NCI-H187 (cell line): ENCODE results near the gene MLH1.
A peak's percentile ranks its signal among the peaks of the same experiment; 100 is the strongest.
"Not testable (repeated sequence)": the region's sequence is repeated elsewhere in the genome, so short reads cannot be mapped to it uniquely, and the experiment has no call there.

ENCODE experiments used
- DNase-seq, 2 experiments: peaks; one replicate each; lab custom pipeline; 2025; lab: John Stamatoyannopoulos, UW

The MLH1 gene

DNA sequence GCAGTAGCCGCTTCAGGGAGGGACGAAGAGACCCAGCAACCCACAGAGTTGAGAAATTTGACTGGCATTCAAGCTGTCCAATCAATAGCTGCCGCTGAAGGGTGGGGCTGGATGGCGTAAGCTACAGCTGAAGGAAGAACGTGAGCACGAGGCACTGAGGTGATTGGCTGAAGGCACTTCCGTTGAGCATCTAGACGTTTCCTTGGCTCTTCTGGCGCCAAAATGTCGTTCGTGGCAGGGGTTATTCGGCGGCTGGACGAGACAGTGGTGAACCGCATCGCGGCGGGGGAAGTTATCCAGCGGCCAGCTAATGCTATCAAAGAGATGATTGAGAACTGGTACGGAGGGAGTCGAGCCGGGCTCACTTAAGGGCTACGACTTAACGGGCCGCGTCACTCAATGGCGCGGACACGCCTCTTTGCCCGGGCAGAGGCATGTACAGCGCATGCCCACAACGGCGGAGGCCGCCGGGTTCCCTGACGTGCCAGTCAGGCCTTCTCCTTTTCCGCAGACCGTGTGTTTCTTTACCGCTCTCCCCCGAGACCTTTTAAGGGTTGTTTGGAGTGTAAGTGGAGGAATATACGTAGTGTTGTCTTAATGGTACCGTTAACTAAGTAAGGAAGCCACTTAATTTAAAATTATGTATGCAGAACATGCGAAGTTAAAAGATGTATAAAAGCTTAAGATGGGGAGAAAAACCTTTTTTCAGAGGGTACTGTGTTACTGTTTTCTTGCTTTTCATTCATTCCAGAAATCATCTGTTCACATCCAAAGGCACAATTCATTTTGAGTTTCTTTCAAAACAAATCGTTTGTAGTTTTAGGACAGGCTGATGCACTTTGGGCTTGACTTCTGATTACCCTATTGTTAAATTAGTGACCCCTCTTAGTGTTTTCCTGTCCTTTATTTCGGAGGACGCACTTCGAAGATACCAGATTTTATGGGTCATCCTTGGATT lies at the start of gene MLH1:
Gene MLH1 (plus strand): TSS at position 193 of the 958 bp plus-strand sequence. CDS start 30 bp downstream, at position 223.
- no peak for DNase-seq

- no peak for DNase-seq
These were observed 49.7 kb upstream of the MLH1 start for GRCh38 chr3:36943601-36944000.

GRCh38 chr3:36944012-36944640 lies 49.2 kb upstream of the MLH1 start:
- peak in 1 of 2 experiments; percentile 12 for DNase-seq

- DNase-seq: no peak
These were observed 48.6 kb upstream of the MLH1 start, which contains the start of gene TRANK1 for GRCh38 chr3:36944641-36945270. Gene TRANK1 (minus strand): TSS chr3:36945054. CDS start chr3:36944809, 245 bp downstream.

- DNase-seq: no peak
These were observed 47.9 kb upstream of the MLH1 start for GRCh38 chr3:36945333-36945980.

DNA sequence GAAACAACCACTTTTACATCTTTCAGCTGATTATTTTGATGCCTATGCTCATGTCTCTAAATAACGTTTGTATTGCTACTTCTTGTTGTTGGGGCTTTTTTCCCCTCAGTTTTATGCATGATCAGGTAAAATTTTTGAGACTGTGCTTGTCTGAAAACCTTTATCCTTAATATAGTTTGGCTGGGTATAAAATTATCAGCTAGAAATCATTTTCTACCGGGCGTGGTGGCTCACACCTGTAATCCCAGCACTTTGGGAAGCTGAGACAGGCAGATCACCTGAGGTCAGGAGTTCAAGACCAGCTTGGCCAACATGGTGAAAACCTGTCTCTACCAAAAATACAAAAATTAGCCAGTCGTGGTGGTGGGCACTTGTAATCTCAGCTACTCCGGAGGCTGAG lies 45.5 kb upstream of the MLH1 start:
- DNase-seq: not testable (repeated sequence)

GRCh38 chr3:36954452-36955134 lies 38.7 kb upstream of the MLH1 start:
- no peak for DNase-seq

GRCh38 chr3:36956155-36956554 lies 37.2 kb upstream of the MLH1 start:
- DNase-seq: no peak

DNA sequence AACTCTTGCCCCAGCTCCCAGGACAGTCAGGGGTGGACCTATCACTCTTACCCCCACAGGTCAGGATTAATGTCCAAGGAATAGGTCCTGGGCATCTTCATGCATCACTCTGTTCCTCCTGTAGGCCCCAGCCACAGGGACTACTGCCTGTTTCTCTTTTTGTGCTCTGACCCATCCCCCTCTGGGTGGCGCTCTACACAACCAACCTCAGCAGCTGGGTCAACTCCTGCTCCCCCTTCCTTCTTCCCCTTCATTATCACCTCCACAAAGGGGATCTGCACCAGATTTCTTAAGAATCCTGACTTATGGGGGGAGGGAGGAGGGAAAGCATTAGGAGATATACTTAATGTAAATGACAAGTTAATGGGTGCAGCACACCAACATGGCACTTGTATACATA lies 36.3 kb upstream of the MLH1 start:
- no peak for DNase-seq

GRCh38 chr3:36957862-36958686 lies 35.2 kb upstream of the MLH1 start:
- DNase-seq: no peak

DNA sequence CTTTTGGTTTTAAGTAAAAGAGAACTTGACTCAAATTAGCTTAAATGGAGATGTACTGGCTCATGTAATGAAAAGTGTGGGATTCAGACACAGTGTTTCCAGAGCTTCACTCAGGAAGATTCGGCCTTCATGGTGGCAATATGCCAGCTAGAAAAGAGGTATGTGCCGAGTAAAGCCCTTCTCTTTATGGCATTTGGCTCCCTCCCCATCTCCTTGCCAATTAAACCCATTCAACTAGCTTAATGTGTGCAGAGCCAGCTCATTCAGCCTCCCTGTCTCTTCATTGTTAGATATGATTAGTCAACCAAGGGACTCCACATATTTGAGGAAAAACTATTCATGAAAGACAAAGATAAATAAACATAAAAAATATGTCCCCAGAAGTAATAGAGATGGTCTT lies 33.5 kb upstream of the MLH1 start:
- DNase-seq: peak in 1 of 2 experiments; percentile 5

GRCh38 chr3:36960502-36960901 lies 32.8 kb upstream of the MLH1 start:
- no peak for DNase-seq

DNA sequence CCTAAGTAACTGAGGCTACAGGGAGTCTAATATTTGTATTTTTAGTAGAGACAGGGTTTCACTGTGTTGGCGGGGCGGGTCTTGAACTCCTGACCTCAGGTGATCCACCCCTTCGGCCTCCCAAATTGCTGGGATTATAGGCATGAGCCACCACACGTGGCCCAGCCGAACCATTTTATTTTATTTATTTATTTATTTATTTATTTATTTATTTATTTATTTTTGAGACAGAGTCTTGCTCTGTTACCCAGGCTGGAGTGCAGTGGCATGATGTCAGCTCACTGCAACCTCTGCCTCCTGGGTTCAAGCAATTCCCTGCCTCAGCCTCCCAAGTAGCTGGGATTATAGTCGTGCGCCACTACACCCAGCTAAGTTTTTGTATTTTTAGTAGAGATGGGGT lies 30.3 kb upstream of the MLH1 start:
- not testable (repeated sequence) for DNase-seq

- no peak for DNase-seq
These were observed 29.0 kb upstream of the MLH1 start for GRCh38 chr3:36964331-36964730.

DNA sequence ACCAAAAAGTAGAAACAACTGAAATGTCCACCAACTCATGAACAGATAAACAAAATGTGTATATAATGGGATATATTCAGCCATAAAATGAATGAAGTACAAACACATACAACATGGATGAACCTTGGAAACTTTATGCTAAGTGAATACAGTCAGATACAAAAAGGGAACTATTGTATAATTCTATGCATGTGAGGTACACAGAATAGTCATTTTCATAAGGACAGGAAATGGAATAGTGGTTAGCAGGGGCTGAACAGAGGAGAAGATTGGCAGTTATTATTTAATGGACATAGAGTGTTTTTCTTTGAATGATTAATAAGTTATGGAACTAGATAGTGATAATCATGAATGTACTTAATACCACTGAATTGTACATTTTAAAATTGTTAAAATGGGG lies 28.5 kb upstream of the MLH1 start:
- DNase-seq: no peak

DNA sequence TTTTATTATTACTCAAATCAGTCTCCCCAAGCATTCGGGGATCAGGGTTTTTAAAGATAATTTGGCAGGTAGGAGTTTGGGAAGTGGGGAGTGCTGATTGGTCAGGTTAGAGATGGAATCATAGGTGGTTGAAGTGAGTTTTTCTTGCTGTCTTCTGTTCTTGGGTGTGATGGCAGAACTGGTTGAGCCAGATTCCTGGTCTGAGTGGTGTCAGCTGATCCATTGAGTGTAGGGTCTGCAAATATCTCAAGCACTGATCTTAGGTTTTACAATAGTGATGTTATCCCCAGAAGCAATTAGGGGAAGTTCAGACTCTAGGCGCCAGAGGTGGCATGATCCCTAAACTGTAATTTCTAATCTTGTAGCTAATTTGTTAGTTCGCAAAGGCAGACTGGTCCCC lies 27.9 kb upstream of the MLH1 start:
- DNase-seq: peak in 1 of 2 experiments; percentile 19

GRCh38 chr3:36969085-36969484 lies 24.2 kb upstream of the MLH1 start:
- no peak for DNase-seq

- peak; percentile 76 to 91 for DNase-seq
These were observed 23.5 kb upstream of the MLH1 start for GRCh38 chr3:36969540-36970432.

- DNase-seq: no peak
These were observed 21.2 kb upstream of the MLH1 start for GRCh38 chr3:36972163-36972562.

- no peak for DNase-seq
These were observed 20.2 kb upstream of the MLH1 start for GRCh38 chr3:36973139-36973538.
